Measurements from ENCODE around the gene CCR1.

Gene CCR1

GRCh38 chr3:46239301-46239938, 31.3 kb upstream of the CCR1 start:
- Mint-ChIP-seq H3K27me3 (ENCODE audit: low read depth) (peaks cover 22% of the 10 kb centered on the region), H3K4me3 (no peak overlapping the region), H3K9me3 (no peaks in the 10 kb centered on the region), H3K27ac (no peak overlapping the region), H3K36me3 (ENCODE audit: low read depth) (no peaks in the 10 kb centered on the region), H3K4me1 (no peaks in the 10 kb centered on the region)
- TF ChIP-seq CTCF (IDR thresholded peaks at IDR 0.05; ENCODE audit: unreplicated experiment in 3 of 3) = no peak

GRCh38 chr3:46238386-46238785, 30.3 kb upstream of the CCR1 start:
- Mint-ChIP-seq H3K36me3 (ENCODE audit: low read depth) (no peaks in the 10 kb centered on the region), H3K4me1 (no peaks in the 10 kb centered on the region), H3K27ac (no peak overlapping the region), H3K9me3 (no peaks in the 10 kb centered on the region), H3K27me3 (ENCODE audit: low read depth) (peaks cover 23% of the 10 kb centered on the region), H3K4me3 (no peak overlapping the region)
- no peak for TF ChIP-seq CTCF (IDR thresholded peaks at IDR 0.05; ENCODE audit: unreplicated experiment in 3 of 3)

GRCh38 chr3:46236294-46237054, 28.4 kb upstream of the CCR1 start:
- Mint-ChIP-seq H3K27ac (no peak overlapping the region), H3K4me3 (no peak overlapping the region), H3K9me3 (no peaks in the 10 kb centered on the region), H3K27me3 (ENCODE audit: low read depth) (peaks cover 26% of the 10 kb centered on the region), H3K4me1 (no peaks in the 10 kb centered on the region), H3K36me3 (ENCODE audit: low read depth) (no peaks in the 10 kb centered on the region)
- TF ChIP-seq CTCF (IDR thresholded peaks at IDR 0.05; ENCODE audit: unreplicated experiment in 3 of 3) = no peak

GRCh38 chr3:46235425-46235824, 27.3 kb upstream of the CCR1 start:
- Mint-ChIP-seq H3K27ac (no peak overlapping the region), H3K27me3 (ENCODE audit: low read depth) (peaks cover 23% of the 10 kb centered on the region), H3K4me1 (no peaks in the 10 kb centered on the region), H3K36me3 (ENCODE audit: low read depth) (no peaks in the 10 kb centered on the region), H3K9me3 (no peaks in the 10 kb centered on the region), H3K4me3 (no peak overlapping the region)
- no peak for TF ChIP-seq CTCF (IDR thresholded peaks at IDR 0.05; ENCODE audit: unreplicated experiment in 3 of 3)

- H3K36me3 Mint-ChIP-seq (ENCODE audit: low read depth) = no peaks in the 10 kb centered on the region
- no peak for TF ChIP-seq CTCF (IDR thresholded peaks at IDR 0.05; ENCODE audit: unreplicated experiment in 3 of 3)
- peaks cover 11% of the 10 kb centered on the region for H3K27me3 Mint-ChIP-seq (ENCODE audit: low read depth)
- no peak overlapping the region for H3K4me3 Mint-ChIP-seq
- no peaks in the 10 kb centered on the region for H3K9me3 Mint-ChIP-seq
- H3K4me1 Mint-ChIP-seq = no peaks in the 10 kb centered on the region
- H3K27ac Mint-ChIP-seq = no peak overlapping the region
Observed at GRCh38 chr3:46233194-46233593, 25.1 kb upstream of the CCR1 start.

GRCh38 chr3:46231323-46231722, 23.2 kb upstream of the CCR1 start:
- H3K4me1 Mint-ChIP-seq = no peaks in the 10 kb centered on the region
- H3K27ac Mint-ChIP-seq = no peak overlapping the region
- H3K27me3 Mint-ChIP-seq (ENCODE audit: low read depth) = peaks cover 13% of the 10 kb centered on the region
- TF ChIP-seq CTCF (IDR thresholded peaks at IDR 0.05; ENCODE audit: unreplicated experiment in 3 of 3) = no peak
- peaks cover 6% of the 10 kb centered on the region for H3K9me3 Mint-ChIP-seq
- H3K4me3 Mint-ChIP-seq = no peak overlapping the region
- no peaks in the 10 kb centered on the region for H3K36me3 Mint-ChIP-seq (ENCODE audit: low read depth)
